CD1c-positive myeloid dendritic cell (primary cell): Measurements from ENCODE around the gene ITPR2.
"Not testable (repeated sequence)": the region's sequence is repeated elsewhere in the genome, so short reads cannot be mapped to it uniquely, and the experiment has no call there.

Experiments used
- DNase-seq: peaks from one replicate; pipeline ENCODE4 v3.0.0-alpha.2; 2016; ENCODE audit errors: extremely low spot score

The ITPR2 gene

GRCh38 chr12:26789731-26790644 is 43.0 kb downstream of the ITPR2 start:
- no peak for DNase-seq

- no peak for DNase-seq
Observed at GRCh38 chr12:26786865-26787514, 46.0 kb downstream of the ITPR2 start.

DNA sequence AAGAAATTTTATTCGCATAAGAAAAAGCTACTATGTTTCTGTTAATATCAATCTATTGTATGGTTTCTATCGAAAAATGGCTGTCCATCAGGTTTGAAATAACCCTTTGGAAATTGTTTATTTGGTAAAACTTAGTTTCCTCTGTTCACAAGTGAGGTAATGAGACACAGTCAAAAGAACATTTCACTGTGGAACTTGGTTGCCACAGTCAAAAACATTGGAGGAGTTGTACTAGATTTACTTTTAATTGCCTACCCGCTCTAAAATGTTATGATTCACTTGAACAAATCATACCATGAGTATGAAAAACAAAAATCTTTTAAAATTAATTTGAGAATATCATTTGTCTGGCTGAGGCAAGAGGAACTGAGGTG is 46.5 kb downstream of the ITPR2 start:
- no peak for DNase-seq

DNA sequence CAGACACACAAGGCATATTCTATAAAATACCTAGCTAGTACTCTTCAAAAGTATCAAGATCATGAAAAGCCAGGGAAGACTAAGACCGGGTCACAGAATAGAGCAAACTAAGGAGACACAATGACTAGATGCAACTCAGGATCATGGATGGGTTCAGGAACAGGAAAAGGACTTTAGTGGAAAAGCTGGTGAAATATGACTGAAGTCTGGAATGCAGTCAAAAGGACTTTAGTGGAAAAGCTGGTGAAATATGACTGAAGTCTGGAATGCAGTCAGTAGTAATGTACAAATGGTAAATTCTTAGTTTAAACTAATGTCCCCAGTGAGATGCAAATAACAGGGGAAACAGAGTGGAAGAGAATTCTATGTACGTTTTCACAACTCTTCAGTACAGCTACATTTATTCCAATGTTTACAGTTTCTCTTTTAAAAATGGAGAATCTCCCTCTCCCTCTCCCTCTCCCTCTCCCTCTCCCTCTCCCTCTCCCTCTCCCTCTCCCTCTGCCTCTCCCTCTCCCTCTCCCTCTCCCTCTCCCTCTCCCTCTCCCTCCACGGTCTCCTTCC is 49.1 kb downstream of the ITPR2 start:
- DNase-seq: not testable (repeated sequence)

DNA sequence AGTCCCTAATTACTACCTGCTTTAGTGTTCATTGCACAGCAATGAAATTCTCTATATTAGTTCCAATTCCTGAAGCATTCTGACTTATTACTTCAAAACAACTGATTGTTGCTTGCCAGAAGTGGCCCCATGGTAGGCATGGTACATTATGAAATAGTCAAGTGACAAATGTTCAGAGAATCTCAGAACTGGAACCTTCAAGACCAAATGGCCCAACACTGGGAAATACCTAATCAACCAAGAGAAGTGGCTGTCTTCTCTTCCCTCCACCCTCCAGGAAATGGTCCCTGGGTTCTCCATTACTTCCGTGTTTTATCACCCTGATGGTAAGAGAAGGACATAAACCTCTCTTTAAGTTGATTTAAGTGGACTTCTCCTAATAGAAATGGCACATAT is 49.9 kb downstream of the ITPR2 start:
- DNase-seq: peak; percentile 33

DNA sequence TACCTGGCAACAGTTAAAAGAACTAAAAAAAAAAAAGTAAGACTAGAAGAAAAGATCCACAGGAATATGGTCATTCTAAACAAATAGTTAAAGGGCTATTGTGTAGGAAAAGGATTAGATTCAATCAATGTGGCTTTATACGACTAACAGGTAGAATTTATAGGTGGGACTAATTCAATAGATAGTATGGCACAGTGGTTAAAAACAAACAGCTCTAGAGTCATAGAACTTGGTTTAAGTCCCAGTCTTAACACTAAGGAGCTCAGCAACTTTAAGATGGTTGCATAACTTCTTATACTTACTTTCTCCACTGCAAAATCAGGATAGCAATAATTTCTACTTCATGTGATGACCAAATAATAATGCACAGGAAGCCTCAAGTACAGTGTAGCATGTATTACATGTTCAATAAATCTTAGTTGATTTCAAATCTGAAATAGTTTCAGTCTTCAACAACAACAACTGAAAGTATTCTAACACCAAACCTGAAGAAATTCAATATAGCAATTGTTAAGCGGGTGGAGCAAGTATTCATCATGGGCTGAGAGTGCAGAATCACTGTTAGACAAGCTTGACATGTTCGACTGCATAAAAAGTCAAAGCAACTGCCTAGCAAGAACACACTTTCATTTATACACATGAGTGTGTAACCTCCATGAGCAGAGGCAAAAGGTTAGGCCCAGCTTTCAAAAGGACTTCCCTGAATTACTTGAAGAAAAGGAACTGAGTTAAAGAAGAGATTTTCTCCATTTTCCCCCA is 50.4 kb downstream of the ITPR2 start:
- DNase-seq: no peak

- DNase-seq: not testable (repeated sequence)
Observed at GRCh38 chr12:26780656-26781055, 52.3 kb downstream of the ITPR2 start.

DNA sequence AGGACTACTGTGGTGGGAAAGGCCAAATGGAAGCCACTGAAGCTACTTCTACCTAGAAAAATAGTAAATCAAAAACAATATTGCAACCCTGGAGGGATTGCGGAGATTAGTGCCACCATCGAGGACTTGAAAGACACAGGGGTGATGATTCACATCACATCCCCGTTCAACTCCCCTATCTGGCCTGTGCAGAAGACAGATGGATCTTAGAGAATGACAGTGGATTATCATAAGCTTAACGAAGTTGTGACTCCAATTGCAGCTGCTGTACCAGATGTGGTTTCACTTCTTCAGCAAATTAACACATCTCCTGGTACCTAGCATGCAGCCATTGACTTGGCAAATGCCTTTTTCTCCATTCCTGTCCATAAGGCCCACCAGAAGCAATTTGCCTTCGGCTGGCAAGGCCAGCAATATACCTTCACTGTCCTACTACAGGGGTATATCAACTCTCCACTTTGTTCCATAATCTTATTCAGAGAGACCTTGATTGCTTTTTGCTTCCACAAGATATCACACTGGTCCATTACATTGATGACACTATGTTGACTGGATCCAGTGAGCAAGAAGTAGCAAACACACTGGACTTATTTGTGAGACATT is 54.7 kb downstream of the ITPR2 start:
- DNase-seq: not testable (repeated sequence)

DNA sequence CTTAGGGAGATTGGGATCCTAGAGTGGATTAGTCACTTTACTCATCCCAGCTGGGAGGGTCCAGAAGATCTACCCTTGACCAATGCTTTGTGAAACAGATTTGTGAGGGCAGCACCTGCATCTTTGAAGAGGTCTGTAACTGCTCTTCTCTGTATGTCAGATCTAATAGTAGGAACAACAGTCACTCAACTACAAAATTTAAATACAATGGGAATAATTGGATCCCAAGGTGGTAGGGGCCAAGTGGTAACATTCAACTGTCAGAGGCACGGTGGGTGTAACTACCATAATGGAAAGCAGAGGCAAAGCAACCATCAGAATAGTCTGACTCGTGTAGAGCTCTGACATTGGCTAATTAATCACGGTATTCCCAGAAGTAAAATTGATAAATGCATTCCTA is 55.8 kb downstream of the ITPR2 start:
- no peak for DNase-seq

DNA sequence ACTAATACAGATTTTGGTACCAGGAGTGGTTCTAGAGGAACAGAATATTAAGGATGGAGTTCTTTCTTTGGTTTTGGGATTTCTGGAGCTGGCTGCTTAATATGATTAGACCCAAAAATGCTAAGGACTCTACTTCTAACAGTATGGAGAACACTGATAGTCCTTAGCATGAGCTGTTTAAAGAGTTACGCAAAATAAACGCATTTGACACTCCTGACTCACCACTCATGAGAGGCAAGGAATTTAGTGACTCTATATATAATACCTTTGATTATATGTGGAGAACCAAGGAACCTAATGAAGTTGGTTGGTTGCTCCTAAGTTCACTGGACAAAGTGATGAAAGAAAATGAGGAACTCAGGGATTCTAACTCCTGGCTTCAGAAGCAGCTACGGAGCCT is 57.0 kb downstream of the ITPR2 start:
- not testable (repeated sequence) for DNase-seq

DNA sequence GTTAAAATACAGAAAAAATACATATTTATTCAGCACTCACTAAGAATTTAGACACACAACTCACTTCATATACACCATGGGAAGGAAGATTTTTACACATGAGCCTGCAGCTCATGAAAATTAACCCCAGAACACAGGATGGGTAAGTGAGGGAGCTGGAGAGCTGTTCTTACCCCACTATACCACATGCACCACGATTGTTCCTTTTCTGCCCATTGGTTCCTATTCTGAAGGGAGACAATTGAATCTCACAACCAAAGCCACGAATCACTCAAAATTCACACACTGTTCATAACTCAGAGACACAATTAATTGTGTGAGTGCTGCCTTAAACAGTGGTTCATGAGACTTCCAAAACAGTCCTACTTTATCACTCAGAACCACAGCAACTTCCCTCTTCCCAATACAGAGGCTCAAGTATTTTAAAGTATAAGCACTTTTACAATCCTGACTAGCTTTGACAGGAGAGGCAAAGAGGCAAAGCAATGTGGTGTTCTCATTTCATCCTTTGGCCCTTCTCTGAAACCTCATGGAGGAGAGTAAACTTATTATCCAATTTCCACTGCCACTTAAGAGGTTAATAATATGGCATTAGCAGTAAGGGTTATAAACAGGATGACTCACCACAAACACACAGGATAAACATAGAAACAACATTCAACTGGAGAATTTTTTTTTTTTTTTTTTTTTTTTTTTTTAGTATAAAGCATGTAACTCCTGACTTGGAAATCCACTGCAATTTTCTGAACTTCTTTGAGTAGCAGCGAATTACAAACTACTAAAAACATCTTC is 59.5 kb downstream of the ITPR2 start:
- peak; percentile 25 for DNase-seq

GRCh38 chr12:26771861-26772260 is 61.1 kb downstream of the ITPR2 start:
- no peak for DNase-seq

GRCh38 chr12:26770239-26771070 is 62.5 kb downstream of the ITPR2 start:
- peak; percentile 58 for DNase-seq

DNA sequence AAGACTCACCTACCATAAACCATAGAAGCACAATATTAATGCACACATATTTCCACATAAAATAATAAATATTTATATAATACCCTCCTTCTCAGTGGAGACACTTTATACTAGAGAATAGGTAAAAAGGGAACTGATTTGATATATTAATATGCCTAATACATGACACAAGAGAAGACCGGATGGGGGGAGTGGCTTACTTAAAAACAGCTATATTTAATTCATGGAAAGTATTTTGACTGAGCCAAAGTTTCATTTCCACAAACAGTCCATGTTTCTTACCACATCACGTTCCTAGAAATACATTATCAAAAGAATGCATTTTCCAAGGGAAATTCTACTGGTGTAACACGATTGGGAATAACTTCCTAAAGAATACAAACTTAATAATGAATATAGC is 63.4 kb downstream of the ITPR2 start:
- DNase-seq: peak; percentile 59

DNA sequence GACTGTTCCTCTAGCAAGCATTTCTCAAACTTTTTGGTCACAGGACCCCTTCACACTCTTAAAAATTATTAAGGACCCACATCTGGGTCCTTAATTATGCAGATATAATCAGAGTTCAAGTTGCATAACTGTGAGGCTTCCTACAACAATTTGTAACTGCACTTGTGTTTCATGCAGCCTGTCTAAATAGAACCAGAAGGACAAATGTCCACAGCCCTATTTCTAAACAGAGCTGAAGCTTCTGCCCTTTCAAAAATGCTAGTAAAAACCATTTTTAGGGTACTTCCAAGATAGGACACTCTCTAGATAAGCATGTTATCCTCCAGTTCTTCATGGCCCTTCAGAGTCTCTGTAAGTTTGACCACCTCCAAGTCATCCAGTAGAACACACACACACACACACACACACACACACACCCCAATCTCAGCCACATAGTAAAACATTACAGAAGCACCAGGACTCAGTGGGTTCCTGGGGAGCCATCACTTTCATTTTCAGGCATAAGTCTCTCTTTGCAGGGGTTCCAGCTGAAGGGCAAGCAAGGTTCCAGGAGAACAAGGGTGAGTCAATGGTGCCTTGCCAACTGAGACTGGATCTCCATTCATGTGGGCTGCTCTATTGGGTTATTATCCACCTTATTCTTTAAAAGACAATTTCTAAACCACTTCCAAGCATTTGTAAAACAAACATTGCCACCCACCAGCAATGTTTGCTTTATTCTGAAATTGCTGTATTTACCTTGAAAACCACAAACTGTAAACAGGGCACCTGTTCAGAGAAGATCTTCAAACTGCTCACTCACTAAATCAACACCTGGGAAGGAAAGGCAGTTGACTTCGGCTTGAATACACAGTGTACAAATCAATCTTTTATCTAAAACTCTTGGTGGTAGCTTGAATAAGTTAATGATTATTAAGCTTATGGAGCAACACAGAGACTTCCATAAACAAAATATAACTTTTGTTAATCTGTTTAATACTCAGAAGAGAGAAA is 64.1 kb downstream of the ITPR2 start:
- DNase-seq: no peak

GRCh38 chr12:26767865-26768264 is 65.1 kb downstream of the ITPR2 start:
- peak; percentile 22 for DNase-seq

- no peak for DNase-seq
Observed at GRCh38 chr12:26767116-26767515, 65.9 kb downstream of the ITPR2 start.

GRCh38 chr12:26762186-26762585 is 70.8 kb downstream of the ITPR2 start:
- DNase-seq: no peak

GRCh38 chr12:26761775-26762174 is 71.2 kb downstream of the ITPR2 start:
- DNase-seq: no peak
